Measurements from ENCODE around the gene CERS3. TPM values are rescaled to one million over a fixed set of nuclear protein-coding genes. Genes with fewer than 3 reads are reported as not detected.

Gene CERS3
- total and polyA plus RNA-seq, 4 donors, result not detected

- no peaks in the 10 kb centered on the region for H3K4me1 ChIP-seq (ENCODE audit: control insufficient read depth in 1 of 2, insufficient read depth in 2 of 2, low read length in 2 of 2)
- no peak for DNase-seq
- peaks cover 0 to under 1% of the 10 kb centered on the region in 2 donors for H3K36me3 ChIP-seq (ENCODE audit: control insufficient read depth in 1 of 2, insufficient read depth in 2 of 2, low read length in 1 of 2)
- H3K27me3 ChIP-seq (ENCODE audit: control insufficient read depth in 1 of 2, insufficient read depth in 2 of 2, low read length in 1 of 2), result no peaks in the 10 kb centered on the region
- peaks cover 10% of the 10 kb centered on the region for H3K9me3 ChIP-seq (ENCODE audit: control insufficient read depth, low read length)
- WGBS, 2 donors, result 88 to 98% methylated on average over 1 of the region's 1 CpG
- no peak overlapping the region for H3K4me3 ChIP-seq (ENCODE audit: low read length in 2 of 2)
- intact Hi-C loops (cut with DNase I), result no loop called here
- no peak overlapping the region for H3K27ac ChIP-seq (ENCODE audit: low read depth in 1 of 2, low read length in 2 of 2)
- no peak for ATAC-seq (ENCODE audit: low FRiP score)
Observed at GRCh38 chr15:100405179-100405578, 123.6 kb downstream of the CERS3 start.

- whole genome bisulfite sequencing, 2 donors, result 82 to 87% methylated on average over 6 of the region's 6 CpGs
- H3K27ac ChIP-seq (ENCODE audit: low read depth in 1 of 2, low read length in 2 of 2), result no peak overlapping the region
- H3K36me3 ChIP-seq (ENCODE audit: control insufficient read depth in 1 of 2, insufficient read depth in 2 of 2, low read length in 1 of 2), result peaks cover 0 to 4% of the 10 kb centered on the region in 2 donors
- no peak overlapping the region for H3K4me3 ChIP-seq (ENCODE audit: low read length in 2 of 2)
- no peaks in the 10 kb centered on the region for H3K27me3 ChIP-seq (ENCODE audit: control insufficient read depth in 1 of 2, insufficient read depth in 2 of 2, low read length in 1 of 2)
- no peak for DNase-seq
- intact Hi-C loops (cut with DNase I), result no loop called here
- no peak for ATAC-seq (ENCODE audit: low FRiP score)
- H3K4me1 ChIP-seq (ENCODE audit: control insufficient read depth in 1 of 2, insufficient read depth in 2 of 2, low read length in 2 of 2), result no peaks in the 10 kb centered on the region
- H3K9me3 ChIP-seq (ENCODE audit: control insufficient read depth, low read length), result peaks cover 5% of the 10 kb centered on the region
Observed at GRCh38 chr15:100400996-100401395, 127.8 kb downstream of the CERS3 start.

GRCh38 chr15:100394736-100395440 is 133.9 kb downstream of the CERS3 start:
- H3K4me3 ChIP-seq (ENCODE audit: low read length in 2 of 2), result no peak overlapping the region
- peaks cover under 1% of the 10 kb centered on the region for H3K9me3 ChIP-seq (ENCODE audit: control insufficient read depth, low read length)
- intact Hi-C loops (cut with DNase I), result loop anchor here in 1 of 2 donors (10.0 kb wide), 1 partner anchor 60 kb away; no protein-coding TSS in a partner anchor
- no peak for DNase-seq
- 62 to 65% methylated on average over 4 of the region's 4 CpGs for WGBS, 2 donors
- no peaks in the 10 kb centered on the region for H3K27me3 ChIP-seq (ENCODE audit: control insufficient read depth in 1 of 2, insufficient read depth in 2 of 2, low read length in 1 of 2)
- no peak for ATAC-seq (ENCODE audit: low FRiP score)
- peaks cover 0 to under 1% of the 10 kb centered on the region in 2 donors for H3K36me3 ChIP-seq (ENCODE audit: control insufficient read depth in 1 of 2, insufficient read depth in 2 of 2, low read length in 1 of 2)
- no peaks in the 10 kb centered on the region for H3K4me1 ChIP-seq (ENCODE audit: control insufficient read depth in 1 of 2, insufficient read depth in 2 of 2, low read length in 2 of 2)
- no peak overlapping the region for H3K27ac ChIP-seq (ENCODE audit: low read depth in 1 of 2, low read length in 2 of 2)

GRCh38 chr15:100393008-100393407 is 135.7 kb downstream of the CERS3 start:
- no peak overlapping the region for H3K4me3 ChIP-seq (ENCODE audit: low read length in 2 of 2)
- ATAC-seq (ENCODE audit: low FRiP score) (no peak), DNase-seq (no peak)
- H3K36me3 ChIP-seq (ENCODE audit: control insufficient read depth in 1 of 2, insufficient read depth in 2 of 2, low read length in 1 of 2), result no peaks in the 10 kb centered on the region
- no peak overlapping the region for H3K27ac ChIP-seq (ENCODE audit: low read depth in 1 of 2, low read length in 2 of 2)
- intact Hi-C loops (cut with DNase I), result loop anchor here in 1 of 2 donors (10.0 kb wide), 1 partner anchor 62 kb away; no protein-coding TSS in a partner anchor
- H3K27me3 ChIP-seq (ENCODE audit: control insufficient read depth in 1 of 2, insufficient read depth in 2 of 2, low read length in 1 of 2), result no peaks in the 10 kb centered on the region
- WGBS, 2 donors, result 61 to 65% methylated on average over 2 of the region's 2 CpGs
- H3K4me1 ChIP-seq (ENCODE audit: control insufficient read depth in 1 of 2, insufficient read depth in 2 of 2, low read length in 2 of 2), result no peaks in the 10 kb centered on the region
- H3K9me3 ChIP-seq (ENCODE audit: control insufficient read depth, low read length), result peaks cover under 1% of the 10 kb centered on the region

- ATAC-seq (ENCODE audit: low FRiP score) (no peak), DNase-seq (no peak)
- H3K9me3 ChIP-seq (ENCODE audit: control insufficient read depth, low read length), result peaks cover 14% of the 10 kb centered on the region
- intact Hi-C loops (cut with DNase I), result no loop called here
- no peaks in the 10 kb centered on the region for H3K4me1 ChIP-seq (ENCODE audit: control insufficient read depth in 1 of 2, insufficient read depth in 2 of 2, low read length in 2 of 2)
- H3K36me3 ChIP-seq (ENCODE audit: control insufficient read depth in 1 of 2, insufficient read depth in 2 of 2, low read length in 1 of 2), result no peaks in the 10 kb centered on the region
- H3K27me3 ChIP-seq (ENCODE audit: control insufficient read depth in 1 of 2, insufficient read depth in 2 of 2, low read length in 1 of 2), result peaks cover 0 to 1% of the 10 kb centered on the region in 2 donors
- no peak overlapping the region for H3K4me3 ChIP-seq (ENCODE audit: low read length in 2 of 2)
- H3K27ac ChIP-seq (ENCODE audit: low read depth in 1 of 2, low read length in 2 of 2), result no peak overlapping the region
- 91% methylated on average over 3 of the region's 3 CpGs for WGBS, 2 donors
Observed at GRCh38 chr15:100385300-100386050, 143.3 kb downstream of the CERS3 start.

GRCh38 chr15:100384108-100384410 is 144.7 kb downstream of the CERS3 start:
- ATAC-seq (ENCODE audit: low FRiP score) (peak; percentile 15), DNase-seq (no peak)
- Histone ChIP-seq H3K4me1 (ENCODE audit: control insufficient read depth in 1 of 2, insufficient read depth in 2 of 2, low read length in 2 of 2) (no peaks in the 10 kb centered on the region), H3K9me3 (ENCODE audit: control insufficient read depth, low read length) (peaks cover 14% of the 10 kb centered on the region), H3K27me3 (ENCODE audit: control insufficient read depth in 1 of 2, insufficient read depth in 2 of 2, low read length in 1 of 2) (peaks cover 0 to 1% of the 10 kb centered on the region in 2 donors), H3K36me3 (ENCODE audit: control insufficient read depth in 1 of 2, insufficient read depth in 2 of 2, low read length in 1 of 2) (no peaks in the 10 kb centered on the region), H3K27ac (ENCODE audit: low read depth in 1 of 2, low read length in 2 of 2) (no peak overlapping the region), H3K4me3 (ENCODE audit: low read length in 2 of 2) (no peak overlapping the region)
- WGBS, 2 donors, result 83 to 86% methylated on average over 10 of the region's 10 CpGs
- intact Hi-C loops (cut with DNase I), result loop anchor here in 1 of 2 donors (5.0 kb wide), 1 partner anchor 42 kb away; the partner anchor contains the start of gene ADAMTS17

GRCh38 chr15:100383302-100384107 is 145.2 kb downstream of the CERS3 start:
- no peak overlapping the region for H3K27ac ChIP-seq (ENCODE audit: low read depth in 1 of 2, low read length in 2 of 2)
- ATAC-seq (ENCODE audit: low FRiP score), result peak; percentile 44
- H3K4me3 ChIP-seq (ENCODE audit: low read length in 2 of 2), result no peak overlapping the region
- H3K27me3 ChIP-seq (ENCODE audit: control insufficient read depth in 1 of 2, insufficient read depth in 2 of 2, low read length in 1 of 2), result peaks cover 0 to 1% of the 10 kb centered on the region in 2 donors
- intact Hi-C loops (cut with DNase I), result loop anchor here in 1 of 2 donors (5.0 kb wide), 1 partner anchor 41 kb away; the partner anchor contains the start of gene ADAMTS17
- peaks cover 14% of the 10 kb centered on the region for H3K9me3 ChIP-seq (ENCODE audit: control insufficient read depth, low read length)
- DNase-seq, result no peak
- 31 to 33% methylated on average over 3 of the region's 3 CpGs for WGBS, 2 donors
- no peaks in the 10 kb centered on the region for H3K4me1 ChIP-seq (ENCODE audit: control insufficient read depth in 1 of 2, insufficient read depth in 2 of 2, low read length in 2 of 2)
- H3K36me3 ChIP-seq (ENCODE audit: control insufficient read depth in 1 of 2, insufficient read depth in 2 of 2, low read length in 1 of 2), result no peaks in the 10 kb centered on the region

- H3K27me3 ChIP-seq (ENCODE audit: control insufficient read depth in 1 of 2, insufficient read depth in 2 of 2, low read length in 1 of 2), result no peaks in the 10 kb centered on the region
- 19 to 22% methylated on average over 7 to 8 of the region's 8 CpGs for WGBS, 2 donors
- no peaks in the 10 kb centered on the region for H3K36me3 ChIP-seq (ENCODE audit: control insufficient read depth in 1 of 2, insufficient read depth in 2 of 2, low read length in 1 of 2)
- DNase-seq, result no peak
- intact Hi-C loops (cut with DNase I), result no loop called here
- ATAC-seq (ENCODE audit: low FRiP score), result peak; percentile 56
- no peak overlapping the region for H3K27ac ChIP-seq (ENCODE audit: low read depth in 1 of 2, low read length in 2 of 2)
- H3K4me3 ChIP-seq (ENCODE audit: low read length in 2 of 2), result peak overlapping the region; percentile 60 to 69
- no peaks in the 10 kb centered on the region for H3K9me3 ChIP-seq (ENCODE audit: control insufficient read depth, low read length)
- H3K4me1 ChIP-seq (ENCODE audit: control insufficient read depth in 1 of 2, insufficient read depth in 2 of 2, low read length in 2 of 2), result no peaks in the 10 kb centered on the region
Observed at GRCh38 chr15:100373942-100374341, 154.8 kb downstream of the CERS3 start.
